CMK (cell line): ENCODE results near the gene ZNF670.
"Not testable (repeated sequence)": the region's sequence is repeated elsewhere in the genome, so short reads cannot be mapped to it uniquely, and the experiment has no call there.

Experiments used
- DNase-seq: peaks from one replicate; pipeline ENCODE4 v3.0.0-alpha.2; 2010; ENCODE audit warnings: low read depth

Gene ZNF670

GRCh38 chr1:247037511-247038320 is 40.9 kb downstream of the ZNF670 start:
- DNase-seq = no peak

- DNase-seq = not testable (repeated sequence)
Observed at GRCh38 chr1:247032306-247032705, 46.3 kb downstream of the ZNF670 start.
